GM12892 (cell line): Measurements from ENCODE around the gene ZC3H8.
A peak's percentile ranks its signal among the peaks of the same experiment; 100 is the strongest.

Source experiments
- DNase-seq: peaks from one replicate; pipeline ENCODE4 v3.0.0; 2011; ENCODE audit not compliant: insufficient read length
- FAIRE-seq: peaks from 2 replicates; lab custom pipeline; 2011; peaks lifted over from hg19 to GRCh38; lab: Jason Lieb, UNC
- POLR2A ChIP-seq: IDR thresholded peaks from 2 replicates; pipeline ENCODE4 v1.6.1; 2011; ENCODE audit warnings: low read depth, low read length, control low read depth
- POLR2AphosphoS5 ChIP-seq: IDR thresholded peaks from 2 replicates; pipeline ENCODE4 v1.6.1; 2011; ENCODE audit warnings: low read depth, low read length, control low read depth
- TAF1 ChIP-seq: IDR thresholded peaks from 2 replicates; pipeline ENCODE4 v1.6.1; 2011; ENCODE audit warnings: low read depth, mild to moderate bottlenecking, control low read depth, low read length, borderline replicate concordance

Gene ZC3H8

DNA sequence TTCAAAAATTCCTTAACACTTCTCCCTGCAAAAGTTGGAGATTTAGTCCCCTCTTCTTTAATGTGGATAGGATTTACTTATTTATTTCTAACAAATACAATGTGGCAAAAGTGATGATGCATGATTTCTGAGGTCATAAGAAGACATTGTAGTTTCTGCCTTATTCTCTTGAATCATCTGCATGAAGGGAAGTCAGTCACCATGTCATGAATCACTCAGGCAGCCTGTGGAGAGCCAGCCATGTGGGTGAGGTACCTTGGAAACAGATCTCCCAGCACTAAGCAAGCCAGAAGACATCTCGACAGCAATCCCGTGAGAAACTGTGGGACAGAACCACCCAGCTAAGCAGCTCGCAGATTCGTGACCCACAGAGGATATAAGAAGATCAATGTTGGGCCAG lies 2.7 kb upstream of the ZC3H8 start:
- DNase-seq (no peak), FAIRE-seq (no peak)
- no peak for TF ChIP-seq POLR2A
- no peak for TF ChIP-seq TAF1
- no peak for TF ChIP-seq POLR2AphosphoS5

DNA sequence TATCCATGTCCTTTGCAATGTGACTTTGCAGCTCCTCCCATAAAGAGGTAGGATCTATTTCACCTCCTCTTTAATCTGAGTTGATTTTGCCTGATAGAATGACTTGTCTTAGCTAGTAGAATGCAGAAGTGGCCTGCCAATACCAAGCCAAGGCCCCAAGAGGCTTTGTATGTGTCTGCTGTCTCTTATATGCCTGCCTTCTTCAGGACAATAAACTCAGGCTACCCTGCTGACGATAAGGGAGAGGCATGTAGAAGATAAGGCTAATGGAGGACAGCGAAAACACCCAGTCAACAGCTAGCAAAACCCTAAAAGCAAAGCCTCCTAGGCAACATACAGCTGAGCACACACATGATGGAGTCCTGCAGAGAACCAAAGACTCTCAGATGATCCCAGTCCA lies 1.8 kb upstream of the ZC3H8 start:
- FAIRE-seq (no peak), DNase-seq (no peak)

GRCh38 chr2:112255875-112256274 lies 1.0 kb upstream of the ZC3H8 start:
- no peak for FAIRE-seq

More for the DNA sequence above, 1.8 kb upstream of the ZC3H8 start:
- TF ChIP-seq POLR2A = no peak
- TF ChIP-seq POLR2AphosphoS5 = no peak

GRCh38 chr2:112253261-112253815 lies 1.5 kb downstream of the ZC3H8 start:
- FAIRE-seq (no peak), DNase-seq (no peak)
- TF ChIP-seq POLR2A (no peak), POLR2AphosphoS5 (no peak), TAF1 (no peak)

More at GRCh38 chr2:112255875-112256274, 1.0 kb upstream of the ZC3H8 start:
- no peak for DNase-seq
- TF ChIP-seq POLR2A (no peak), POLR2AphosphoS5 (no peak), TAF1 (no peak)

DNA sequence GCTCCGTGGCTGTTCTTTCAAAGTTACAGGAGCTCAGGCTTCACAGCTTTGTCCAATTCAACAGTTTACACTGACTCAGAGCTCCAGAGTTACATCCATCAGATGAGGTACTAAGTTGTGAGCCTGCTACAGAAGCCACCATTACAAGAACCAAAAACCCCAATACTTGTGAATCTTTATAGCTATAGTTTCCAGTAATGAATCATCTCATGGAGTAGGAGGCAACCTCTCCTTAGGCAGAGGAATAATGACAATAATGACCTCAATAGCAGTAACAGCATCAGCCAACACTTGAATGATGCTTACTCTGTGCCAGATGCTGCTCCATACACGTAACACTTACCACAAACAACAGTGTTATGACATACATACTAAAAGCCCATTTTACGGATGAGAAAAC lies 3.6 kb downstream of the ZC3H8 start:
- FAIRE-seq (no peak), DNase-seq (no peak)
- no peak for TF ChIP-seq TAF1
- no peak for TF ChIP-seq POLR2AphosphoS5
- no peak for TF ChIP-seq POLR2A

- FAIRE-seq = peak; percentile 38
- TF ChIP-seq POLR2A (no peak), TAF1 (no peak), POLR2AphosphoS5 (no peak)
Observed at GRCh38 chr2:112244854-112245253, 10.0 kb downstream of the ZC3H8 start.

GRCh38 chr2:112243233-112243632 lies 11.6 kb downstream of the ZC3H8 start:
- DNase-seq = no peak
- FAIRE-seq = no peak
- TF ChIP-seq POLR2AphosphoS5 (no peak), TAF1 (no peak), POLR2A (no peak)

More at GRCh38 chr2:112244854-112245253, 10.0 kb downstream of the ZC3H8 start:
- no peak for DNase-seq

DNA sequence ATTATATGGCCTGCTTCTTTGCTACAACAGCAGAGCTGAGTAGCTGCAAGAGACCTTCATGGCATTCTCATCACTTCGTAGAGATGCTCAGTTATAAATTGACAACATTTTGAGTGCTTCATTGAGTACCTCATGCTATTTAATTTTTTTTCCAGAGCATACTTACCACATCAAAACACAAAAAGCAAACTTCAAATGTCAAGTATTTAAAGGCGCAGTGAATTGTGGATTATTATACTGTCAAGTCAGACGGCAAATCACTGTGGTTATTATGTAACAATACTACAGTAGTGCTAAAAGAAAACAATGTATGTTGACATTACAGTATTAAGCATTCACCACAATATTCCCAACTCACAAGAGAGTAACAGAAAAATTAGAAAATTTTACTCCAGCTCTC lies 12.5 kb downstream of the ZC3H8 start:
- FAIRE-seq = peak; percentile 80

DNA sequence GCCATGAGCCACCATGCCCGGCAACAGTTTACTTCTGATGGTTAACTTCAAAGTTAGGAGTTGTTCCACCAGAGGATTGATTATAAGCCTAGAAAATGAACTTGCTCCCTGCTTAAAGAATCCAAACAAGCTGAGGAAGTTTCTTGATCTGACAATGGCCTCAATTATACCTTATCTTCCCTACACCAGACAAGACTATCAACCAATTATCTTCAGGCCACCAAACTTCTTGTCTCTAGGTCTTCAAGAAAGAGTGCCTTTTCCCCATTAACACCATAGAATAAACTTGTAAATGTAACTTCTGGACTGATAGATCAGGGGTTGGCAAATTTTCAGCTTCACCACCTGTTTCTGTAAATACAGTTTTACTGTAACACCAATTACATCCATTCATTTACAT lies 15.0 kb downstream of the ZC3H8 start:
- no peak for FAIRE-seq
- TF ChIP-seq POLR2AphosphoS5 = no peak
- no peak for TF ChIP-seq POLR2A
- TF ChIP-seq TAF1 = no peak
- no peak for DNase-seq

More for the DNA sequence above, 12.5 kb downstream of the ZC3H8 start:
- TF ChIP-seq POLR2A (no peak), POLR2AphosphoS5 (no peak), TAF1 (no peak)
- no peak for DNase-seq

DNA sequence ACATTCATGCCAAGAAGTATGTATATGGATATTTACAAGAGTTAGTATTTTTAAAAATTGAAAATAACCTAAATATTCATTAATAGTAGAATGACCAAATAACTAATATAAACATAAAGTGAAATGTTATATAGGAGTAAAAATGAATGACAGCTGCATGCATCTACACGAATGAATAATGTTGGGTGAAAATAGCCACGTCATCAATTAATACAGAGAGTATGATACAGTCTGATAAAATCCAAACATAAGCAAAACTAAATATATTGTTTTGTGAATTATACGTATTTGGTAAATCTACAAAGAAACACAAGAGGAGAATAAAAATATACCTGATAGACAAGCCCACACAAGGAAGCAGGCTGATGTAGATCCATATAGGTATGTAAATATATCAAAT lies 24.5 kb downstream of the ZC3H8 start:
- DNase-seq (no peak), FAIRE-seq (no peak)
- no peak for TF ChIP-seq POLR2A
- TF ChIP-seq POLR2AphosphoS5 = no peak
- no peak for TF ChIP-seq TAF1

- FAIRE-seq (peak; percentile 51), DNase-seq (no peak)
- no peak for TF ChIP-seq TAF1
Observed at GRCh38 chr2:112229348-112229747, 25.5 kb downstream of the ZC3H8 start.

- DNase-seq = no peak
- TF ChIP-seq POLR2A (no peak), POLR2AphosphoS5 (no peak), TAF1 (no peak)
- FAIRE-seq = no peak
Observed at GRCh38 chr2:112220831-112221230, 34.0 kb downstream of the ZC3H8 start.

GRCh38 chr2:112220186-112220585 lies 34.7 kb downstream of the ZC3H8 start:
- DNase-seq = no peak
- TF ChIP-seq POLR2A = no peak
- no peak for TF ChIP-seq POLR2AphosphoS5
- TF ChIP-seq TAF1 = no peak
- no peak for FAIRE-seq
